Jurkat, Clone E6-1 (cell line): ENCODE measurements around the gene GALNT18.
A peak's percentile ranks its signal among the peaks of the same experiment; 100 is the strongest.

ENCODE experiments used
- DNase-seq: peaks from one replicate; pipeline ENCODE4 v3.0.0-alpha.2; 2011; ENCODE audit warnings: low read depth, low spot score
- H3K4me3 ChIP-seq: 2 replicates; pipeline ENCODE4 v1.5.1; 2011; ENCODE audit warnings: mild to moderate bottlenecking, low read length, control low read depth, moderate library complexity

Gene GALNT18

GRCh38 chr11:11628651-11629050 lies 6.8 kb upstream of the GALNT18 start:
- no peak overlapping the region for H3K4me3 ChIP-seq
- no peak for DNase-seq

- no peak overlapping the region for H3K4me3 ChIP-seq
- DNase-seq = no peak
Measured at GRCh38 chr11:11626128-11626527, 4.3 kb upstream of the GALNT18 start.

GRCh38 chr11:11624926-11625325 lies 3.1 kb upstream of the GALNT18 start:
- no peak overlapping the region for H3K4me3 ChIP-seq
- no peak for DNase-seq

GRCh38 chr11:11624204-11624603 lies 2.4 kb upstream of the GALNT18 start:
- DNase-seq = no peak
- H3K4me3 ChIP-seq = no peak overlapping the region

GRCh38 chr11:11622772-11623171 lies 967 bp upstream of the GALNT18 start:
- no peak overlapping the region for H3K4me3 ChIP-seq
- no peak for DNase-seq

GRCh38 chr11:11622340-11622706 lies 518 bp upstream of the GALNT18 start:
- H3K4me3 ChIP-seq = peak overlapping the region; percentile 40
- no peak for DNase-seq

- DNase-seq = peak; percentile 44
- peak overlapping the region; percentile 80 for H3K4me3 ChIP-seq
Measured at GRCh38 chr11:11620921-11621572, 758 bp downstream of the GALNT18 start.

GRCh38 chr11:11620173-11620920 lies 1.5 kb downstream of the GALNT18 start:
- peak overlapping the region; percentile 80 for H3K4me3 ChIP-seq
- DNase-seq = no peak

- DNase-seq = no peak
- no peak overlapping the region for H3K4me3 ChIP-seq
Measured at GRCh38 chr11:11618973-11619435, 2.8 kb downstream of the GALNT18 start.

GRCh38 chr11:11615086-11615485 lies 6.7 kb downstream of the GALNT18 start:
- no peak for DNase-seq
- H3K4me3 ChIP-seq = no peak overlapping the region

- H3K4me3 ChIP-seq = no peak overlapping the region
- DNase-seq = no peak
Measured at GRCh38 chr11:11612439-11612838, 9.4 kb downstream of the GALNT18 start.

- no peak overlapping the region for H3K4me3 ChIP-seq
- no peak for DNase-seq
Measured at GRCh38 chr11:11611381-11611780, 10.4 kb downstream of the GALNT18 start.

- no peak overlapping the region for H3K4me3 ChIP-seq
- peak; percentile 71 for DNase-seq
Measured at GRCh38 chr11:11608783-11609232, 13.0 kb downstream of the GALNT18 start.

- DNase-seq = no peak
- H3K4me3 ChIP-seq = no peak overlapping the region
Measured at GRCh38 chr11:11607772-11608171, 14.0 kb downstream of the GALNT18 start.

- H3K4me3 ChIP-seq = no peak overlapping the region
- no peak for DNase-seq
Measured at GRCh38 chr11:11605821-11606450, 15.9 kb downstream of the GALNT18 start.

- H3K4me3 ChIP-seq = no peak overlapping the region
- no peak for DNase-seq
Measured at GRCh38 chr11:11605181-11605580, 16.6 kb downstream of the GALNT18 start.

GRCh38 chr11:11604370-11604990 lies 17.3 kb downstream of the GALNT18 start:
- DNase-seq = no peak
- no peak overlapping the region for H3K4me3 ChIP-seq

GRCh38 chr11:11602011-11602410 lies 19.8 kb downstream of the GALNT18 start:
- H3K4me3 ChIP-seq = no peak overlapping the region
- no peak for DNase-seq

GRCh38 chr11:11600288-11600687 lies 21.5 kb downstream of the GALNT18 start:
- DNase-seq = no peak
- no peak overlapping the region for H3K4me3 ChIP-seq

- H3K4me3 ChIP-seq = no peak overlapping the region
- DNase-seq = no peak
Measured at GRCh38 chr11:11598243-11598642, 23.6 kb downstream of the GALNT18 start.
